PC-3 (cell line): ENCODE measurements around the gene ADAMTS19. TPM values are rescaled to one million over a fixed set of nuclear protein-coding genes. Genes with fewer than 3 reads are reported as not detected.

ENCODE experiments used
- ATAC-seq: fragments of 200-7000 bp; cut with Tn5 transposase; 2 replicates; pipeline ENCODE4 v1.9.1; 2020; ENCODE audit warnings: mild to moderate bottlenecking, moderate library complexity
- BruUV-seq: library from RNA; stranded (reverse); fragments of 400-500 nt; replicated peaks from 2 replicates; lab custom pipeline; 2021; lab: Mats Ljungman, UMichigan
- CTCF ChIA-PET: fragments of 300-600 bp; sonication (Branson Sonifier 250); formaldehyde crosslinking; loops from one replicate; lab custom pipeline; 2022; ENCODE audit warnings: antibody characterized with exemption; lab: Charles Lee
- POLR2A ChIA-PET: fragments of 300-600 bp; sonication (Branson Sonifier 250); formaldehyde crosslinking; loops from one replicate; lab custom pipeline; 2022; ENCODE audit warnings: antibody characterized with exemption; ENCODE audit not compliant: unreplicated experiment; lab: Charles Lee
- DNase-seq: peaks from one replicate; pipeline ENCODE4 v3.0.0-alpha.2; 2015
- H2AFZ ChIP-seq: fragments of 300-600 bp; sonication (generic); 2 replicates; pipeline ENCODE4 v1.6.0; 2016; ENCODE audit warnings: antibody characterized with exemption, low read length
- H3F3A ChIP-seq: fragments of 300-600 bp; sonication (generic); one replicate; pipeline ENCODE4 v1.6.0; 2017; ENCODE audit warnings: antibody characterized with exemption, low read length, control low read depth, mild to moderate bottlenecking; ENCODE audit not compliant: unreplicated experiment
- H3K27ac ChIP-seq: fragments of 300-600 bp; sonication (generic); 2 replicates; pipeline ENCODE4 v1.5.1; 2016; ENCODE audit warnings: mild to moderate bottlenecking, low read length
- H3K27me3 ChIP-seq: fragments of 300-600 bp; sonication (generic); 2 replicates; pipeline ENCODE4 v1.6.1; 2016; ENCODE audit warnings: low read length, mixed read lengths
- H3K36me3 ChIP-seq: fragments of 300-600 bp; sonication (generic); 2 replicates; pipeline ENCODE4 v1.6.1; 2016; ENCODE audit warnings: low read depth, mixed run types, low read length, mixed read lengths
- H3K4me1 ChIP-seq: fragments of 300-600 bp; sonication (generic); 2 replicates; pipeline ENCODE4 v1.5.1; 2016; ENCODE audit warnings: low read length; ENCODE audit not compliant: insufficient read depth
- H3K4me2 ChIP-seq: fragments of 300-600 bp; sonication (generic); 2 replicates; pipeline ENCODE4 v1.6.0; 2016; ENCODE audit warnings: low read length
- H3K4me3 ChIP-seq: fragments of 300-600 bp; sonication (generic); 2 replicates; pipeline ENCODE4 v1.5.1; 2016; ENCODE audit warnings: mild to moderate bottlenecking, low read length, mixed read lengths
- H3K79me2 ChIP-seq: fragments of 300-600 bp; sonication (generic); 2 replicates; pipeline ENCODE4 v1.6.1; 2017; ENCODE audit warnings: low read length, mixed read lengths
- H3K9ac ChIP-seq: fragments of 300-600 bp; sonication (generic); 2 replicates; pipeline ENCODE4 v1.6.0; 2016; ENCODE audit warnings: mild to moderate bottlenecking, low read length
- H3K9me2 ChIP-seq: fragments of 300-600 bp; sonication (generic); replicated peaks from 2 replicates; pipeline ENCODE4 v1.6.1; 2016; ENCODE audit warnings: mixed run types, low read length, mixed read lengths
- H3K9me3 ChIP-seq: fragments of 300-600 bp; sonication (generic); 2 replicates; pipeline ENCODE4 v1.6.1; 2016; ENCODE audit warnings: low read length, mixed read lengths
- H4K20me1 ChIP-seq: fragments of 300-600 bp; sonication (generic); 2 replicates; pipeline ENCODE4 v1.6.1; 2016; ENCODE audit warnings: low read length, mixed read lengths
- CTCF ChIP-seq: fragments of 300-600 bp; sonication (generic); conservative IDR thresholded peaks from 2 replicates; pipeline ENCODE4 v1.5.1; 2017; ENCODE audit warnings: antibody characterized with exemption, low read depth, mild to moderate bottlenecking, low read length
- EZH2 ChIP-seq: fragments of 300-600 bp; sonication (generic); IDR thresholded peaks from one replicate; pipeline ENCODE4 v1.6.1; 2017; ENCODE audit warnings: antibody characterized with exemption, mild to moderate bottlenecking, low read length; ENCODE audit not compliant: unreplicated experiment
- EZH2phosphoT487 ChIP-seq: fragments of 300-600 bp; sonication (generic); IDR thresholded peaks from 2 replicates; pipeline ENCODE4 v1.6.1; 2018; ENCODE audit warnings: mild to moderate bottlenecking, antibody characterized with exemption, low read length, borderline replicate concordance
- intact Hi-C: fragments of 100-400 bp; cut with micrococcal nuclease; formaldehyde crosslinking; loops from 2 replicates; pipeline ENCODE4 v1.9.0; 2023
- total RNA-seq: library from RNA; depleted of rRNA; stranded (reverse); fragments of >200 nt; gene quantifications from 2 replicates; pipeline ENCODE4 v1.2.3, GENCODE V29; 2014

ADAMTS19 gene
- total RNA-seq, 1 experiment from 2014 or later, result not detected

DNA sequence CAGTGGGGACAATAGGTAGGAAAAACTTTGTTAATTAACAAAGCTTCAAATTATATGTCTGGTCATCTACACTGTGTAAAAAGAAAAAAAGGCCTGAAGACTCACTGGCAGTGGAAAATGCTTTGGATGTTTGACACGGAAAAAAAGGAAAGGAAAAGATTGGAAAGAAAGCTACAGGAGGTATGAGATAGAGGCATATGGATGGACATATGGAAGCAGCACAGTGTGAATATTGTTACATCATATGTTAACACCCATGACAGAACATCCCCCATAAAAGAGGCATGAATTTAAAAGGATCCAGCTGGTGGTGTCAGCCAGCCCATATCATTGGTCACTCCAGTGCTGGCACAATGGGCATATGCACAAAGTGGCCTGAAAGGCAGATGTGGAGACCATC lies 19.0 kb upstream of the ADAMTS19 start:
- POLR2A ChIA-PET, result no interaction called here
- CTCF ChIA-PET, result no interaction called here

GRCh38 chr5:129445379-129445778 lies 14.7 kb upstream of the ADAMTS19 start:
- POLR2A ChIA-PET, result no interaction called here
- no TSS peak for BruUV-seq
- ATAC-seq, result no peak

More for the DNA sequence above, 19.0 kb upstream of the ADAMTS19 start:
- Histone ChIP-seq H3K9me2 (no peaks in the 10 kb centered on the region), H3K79me2 (no peaks in the 10 kb centered on the region), H3K36me3 (no peaks in the 10 kb centered on the region), H3K27me3 (peaks cover 31% of the 10 kb centered on the region), H3K4me2 (no peak overlapping the region), H4K20me1 (no peaks in the 10 kb centered on the region), H3F3A (no peaks in the 10 kb centered on the region), H3K4me1 (no peaks in the 10 kb centered on the region), H3K9me3 (no peaks in the 10 kb centered on the region), H3K4me3 (no peak overlapping the region), H2AFZ (no peak overlapping the region), H3K9ac (no peak overlapping the region), H3K27ac (no peak overlapping the region)
- DNase-seq (no peak), ATAC-seq (no peak)
- BruUV-seq, result no TSS peak
- TF ChIP-seq EZH2, result no peak
- TF ChIP-seq EZH2phosphoT487, result no peak
- no peak for TF ChIP-seq CTCF
- intact Hi-C loops, result no loop called here

DNA sequence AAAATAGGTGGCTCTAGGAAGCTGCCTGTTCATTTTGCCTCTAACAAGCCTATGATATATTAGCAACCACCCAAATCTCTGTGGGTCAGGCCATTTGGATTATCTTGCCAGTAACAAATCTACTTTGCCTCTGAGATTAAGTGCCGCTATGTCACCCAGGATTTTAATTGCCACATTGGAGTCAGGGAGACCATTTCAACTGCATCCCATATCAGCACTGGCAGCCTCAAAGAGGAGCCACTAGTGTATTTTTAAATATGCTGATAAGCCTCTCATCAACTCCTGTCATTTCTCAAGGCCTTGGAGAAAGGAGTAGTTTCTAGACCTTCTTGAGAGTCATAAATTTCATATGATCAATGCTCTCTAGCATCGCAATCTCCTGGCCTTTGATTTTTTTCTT lies 12.1 kb upstream of the ADAMTS19 start:
- Histone ChIP-seq H3K9ac (no peak overlapping the region), H3K4me2 (no peak overlapping the region), H3K9me2 (no peaks in the 10 kb centered on the region), H3K27me3 (peaks cover 29% of the 10 kb centered on the region), H3K4me3 (no peak overlapping the region), H3K36me3 (no peaks in the 10 kb centered on the region), H3K79me2 (no peaks in the 10 kb centered on the region), H3K27ac (no peak overlapping the region), H2AFZ (no peak overlapping the region), H3K4me1 (no peaks in the 10 kb centered on the region), H4K20me1 (no peaks in the 10 kb centered on the region), H3F3A (no peaks in the 10 kb centered on the region), H3K9me3 (no peaks in the 10 kb centered on the region)
- DNase-seq (no peak), ATAC-seq (no peak)
- TF ChIP-seq CTCF (no peak), EZH2phosphoT487 (no peak), EZH2 (no peak)
- BruUV-seq, result no TSS peak
- intact Hi-C loops, result no loop called here
- ChIA-PET CTCF (no interaction called here), POLR2A (no interaction called here)

More at GRCh38 chr5:129445379-129445778, 14.7 kb upstream of the ADAMTS19 start:
- Histone ChIP-seq H3K4me1 (no peaks in the 10 kb centered on the region), H3K27ac (no peak overlapping the region), H3K4me2 (no peak overlapping the region), H3F3A (no peaks in the 10 kb centered on the region), H3K9me3 (no peaks in the 10 kb centered on the region), H4K20me1 (no peaks in the 10 kb centered on the region), H3K4me3 (no peak overlapping the region), H3K36me3 (no peaks in the 10 kb centered on the region), H3K9me2 (no peaks in the 10 kb centered on the region), H3K9ac (no peak overlapping the region), H2AFZ (no peak overlapping the region), H3K27me3 (peaks cover 48% of the 10 kb centered on the region), H3K79me2 (no peaks in the 10 kb centered on the region)
- DNase-seq, result no peak
- CTCF ChIA-PET, result no interaction called here
- TF ChIP-seq CTCF, result no peak
- no peak for TF ChIP-seq EZH2
- TF ChIP-seq EZH2phosphoT487, result no peak
- intact Hi-C loops, result no loop called here
